GM19240 (cell line): ENCODE measurements around the gene MYO1E.

Source experiments
- DNase-seq: peaks from one replicate; pipeline ENCODE4 v3.0.0; 2011; ENCODE audit warnings: low spot score; ENCODE audit not compliant: insufficient read length

MYO1E gene

DNA sequence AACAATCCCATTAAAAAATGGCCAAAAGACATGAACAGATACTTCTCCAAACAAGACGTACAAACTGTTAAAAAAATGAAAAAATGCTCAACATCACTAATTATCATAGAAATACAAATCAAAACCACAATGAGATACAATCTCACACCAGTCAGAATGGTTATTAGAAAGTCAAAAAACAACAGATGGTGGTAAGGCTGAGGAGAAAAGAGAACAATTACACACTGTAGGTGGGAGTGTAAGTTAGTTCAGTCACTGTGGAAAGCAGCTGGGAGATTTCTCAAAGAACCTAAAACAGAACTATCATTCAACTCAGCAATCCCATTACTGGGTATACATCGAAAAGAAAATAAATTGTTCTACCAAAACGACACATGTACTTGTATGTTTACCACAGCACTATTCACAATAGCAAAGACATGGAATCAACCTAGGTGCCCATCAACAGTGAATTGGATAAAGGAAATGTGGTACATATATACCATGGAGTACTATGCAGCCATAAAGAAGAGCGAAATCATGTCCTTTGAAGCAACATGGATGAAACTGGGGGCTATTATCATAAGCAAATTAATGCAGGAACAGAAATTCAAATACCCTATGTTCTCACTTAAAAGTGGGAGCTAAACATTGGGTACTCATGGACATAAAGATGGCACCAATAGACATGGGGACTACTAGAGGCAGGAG is 51.5 kb downstream of the MYO1E start:
- DNase-seq, result no peak

- no peak for DNase-seq
Measured at GRCh38 chr15:59317211-59317610, 55.5 kb downstream of the MYO1E start.

DNA sequence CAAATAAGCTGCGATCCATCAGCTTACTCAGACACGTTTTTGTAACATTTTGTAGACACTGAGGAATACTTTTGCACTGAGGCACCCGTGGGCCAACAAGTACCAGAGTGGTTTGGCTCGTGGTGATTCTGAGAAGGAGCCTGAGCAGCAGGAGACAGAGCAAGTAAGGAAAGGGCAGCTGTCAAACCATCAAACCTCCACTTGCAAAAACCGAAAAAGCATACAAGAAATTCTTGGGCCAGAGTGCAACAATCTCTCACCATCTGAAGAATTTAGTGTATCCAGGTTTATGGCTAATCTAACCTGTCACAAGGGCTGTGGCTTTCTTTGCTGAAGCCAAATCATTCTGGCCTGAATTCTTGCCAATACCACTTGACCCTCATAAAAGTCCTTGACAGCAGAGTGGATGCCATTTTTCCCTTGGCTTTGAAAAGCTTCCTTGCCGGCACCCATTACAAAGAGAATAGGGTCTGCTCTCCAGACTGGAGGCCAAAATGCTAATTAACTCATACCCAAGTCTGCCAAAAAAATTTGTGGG is 56.7 kb downstream of the MYO1E start:
- DNase-seq, result no peak

GRCh38 chr15:59313641-59314332 is 58.9 kb downstream of the MYO1E start:
- peak; percentile 48 for DNase-seq

DNA sequence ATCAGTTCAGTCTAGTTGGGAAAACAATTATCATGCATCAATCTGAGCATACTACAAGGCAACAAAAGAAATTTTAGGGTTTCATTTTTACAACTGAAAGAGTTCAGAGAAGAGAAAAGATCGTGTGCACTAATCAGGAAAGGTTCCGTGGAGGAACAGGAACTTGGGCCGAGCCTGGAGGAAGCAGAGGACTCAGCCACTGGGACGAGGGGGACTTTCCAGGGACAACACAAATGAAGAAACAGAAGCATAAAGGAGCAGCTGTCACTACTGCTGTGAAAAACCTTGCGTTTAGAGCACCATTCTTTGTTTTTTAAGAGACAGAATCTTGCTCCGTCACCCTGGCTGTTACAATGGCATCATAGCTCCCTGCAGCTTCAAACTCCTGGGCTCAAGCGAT is 60.5 kb downstream of the MYO1E start:
- DNase-seq, result no peak

GRCh38 chr15:59311195-59311594 is 61.5 kb downstream of the MYO1E start:
- DNase-seq, result no peak

- DNase-seq, result no peak
Measured at GRCh38 chr15:59309405-59309804, 63.3 kb downstream of the MYO1E start.

DNA sequence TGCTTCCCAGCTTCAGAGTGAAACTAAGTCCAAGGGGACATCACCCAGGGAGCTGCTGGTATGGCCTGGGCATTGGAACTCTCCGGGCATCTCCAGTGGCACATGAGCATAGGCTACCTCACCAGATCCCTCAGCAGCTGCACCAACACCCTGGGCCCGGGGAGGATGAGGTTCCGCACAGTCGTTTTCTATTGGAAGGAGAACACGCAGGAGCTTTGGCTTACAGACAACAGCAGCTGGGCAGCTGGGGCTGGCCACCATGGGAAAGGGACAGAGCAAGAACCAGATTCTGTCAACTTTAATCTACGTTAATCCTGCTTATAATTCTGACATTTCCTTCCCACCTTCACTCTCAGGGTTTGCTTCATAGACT is 65.5 kb downstream of the MYO1E start:
- no peak for DNase-seq

DNA sequence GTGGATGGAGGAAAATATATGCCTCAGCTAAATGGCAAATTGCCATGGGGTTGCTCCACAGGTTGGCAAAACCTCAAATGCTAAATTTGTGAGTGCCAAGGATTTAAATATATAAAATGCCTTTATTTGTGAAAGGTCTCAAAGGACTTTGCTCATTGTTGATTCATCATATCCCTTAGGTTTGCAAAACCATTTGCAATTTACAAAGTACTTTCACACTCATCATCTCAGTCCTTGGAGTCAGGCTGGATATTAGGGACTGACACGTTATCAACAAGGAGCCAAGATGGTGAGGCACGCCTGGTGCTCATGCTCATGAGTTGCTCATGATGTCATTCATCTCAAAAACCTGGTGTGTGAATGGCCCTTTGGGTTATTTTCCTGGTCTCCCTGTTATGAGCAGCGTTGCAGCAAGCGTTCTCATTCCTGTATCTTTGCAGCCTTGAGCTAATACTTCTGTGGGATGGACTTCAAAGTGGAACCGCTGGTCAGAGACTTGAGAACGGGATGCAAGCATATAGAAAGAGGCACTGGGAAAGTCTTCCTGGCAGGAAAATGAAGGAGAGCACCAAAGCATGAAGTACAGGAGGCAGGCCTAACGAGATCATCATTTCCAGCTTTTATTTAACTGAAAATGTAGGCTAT is 66.0 kb downstream of the MYO1E start:
- no peak for DNase-seq

GRCh38 chr15:59304807-59305206 is 67.9 kb downstream of the MYO1E start:
- no peak for DNase-seq

- no peak for DNase-seq
Measured at GRCh38 chr15:59304034-59304795, 68.5 kb downstream of the MYO1E start.

GRCh38 chr15:59303633-59304032 is 69.0 kb downstream of the MYO1E start:
- DNase-seq, result no peak

- DNase-seq, result no peak
Measured at GRCh38 chr15:59303136-59303535, 69.5 kb downstream of the MYO1E start.

DNA sequence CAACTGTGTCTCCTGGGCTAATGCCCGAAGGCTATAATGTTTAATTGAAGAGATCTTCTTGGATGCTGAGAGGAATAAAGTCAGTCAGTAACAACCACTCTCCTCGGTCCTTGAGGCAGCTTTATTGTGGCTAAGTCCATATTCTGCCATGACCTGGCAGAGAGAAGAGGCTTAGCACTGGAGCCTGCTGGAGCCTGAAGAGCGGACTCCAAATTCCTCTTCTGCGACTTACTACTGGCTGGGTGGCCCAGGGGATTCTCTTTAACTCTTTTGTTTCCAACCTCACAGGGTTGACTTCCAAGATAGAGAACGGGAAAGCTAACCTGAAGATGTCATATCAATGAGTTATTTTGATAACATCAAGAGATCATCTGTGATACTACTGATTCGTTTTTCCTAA is 71.1 kb downstream of the MYO1E start:
- no peak for DNase-seq

GRCh38 chr15:59300618-59301139 is 72.0 kb downstream of the MYO1E start:
- DNase-seq, result no peak

GRCh38 chr15:59299929-59300617 is 72.6 kb downstream of the MYO1E start:
- DNase-seq, result peak; percentile 65

DNA sequence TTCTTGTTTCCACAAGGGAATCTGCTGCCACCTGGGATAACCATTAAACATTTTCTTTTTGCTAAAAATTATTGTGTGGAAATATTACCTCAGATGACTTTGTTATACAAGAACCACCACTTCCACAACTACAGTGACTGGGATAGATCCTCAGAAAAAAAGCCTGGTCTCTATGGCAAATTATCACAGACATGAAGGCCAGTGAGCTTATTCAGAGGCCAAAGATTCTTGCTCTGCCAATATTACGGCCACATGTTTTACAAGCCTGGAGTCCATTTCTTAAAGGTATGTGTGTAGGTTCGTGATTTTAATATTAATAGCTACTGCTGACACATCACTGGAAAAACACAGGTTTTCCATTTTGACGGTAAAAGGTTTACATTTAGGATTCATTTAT is 73.8 kb downstream of the MYO1E start:
- DNase-seq, result no peak

- no peak for DNase-seq
Measured at GRCh38 chr15:59298225-59298853, 74.3 kb downstream of the MYO1E start.

DNA sequence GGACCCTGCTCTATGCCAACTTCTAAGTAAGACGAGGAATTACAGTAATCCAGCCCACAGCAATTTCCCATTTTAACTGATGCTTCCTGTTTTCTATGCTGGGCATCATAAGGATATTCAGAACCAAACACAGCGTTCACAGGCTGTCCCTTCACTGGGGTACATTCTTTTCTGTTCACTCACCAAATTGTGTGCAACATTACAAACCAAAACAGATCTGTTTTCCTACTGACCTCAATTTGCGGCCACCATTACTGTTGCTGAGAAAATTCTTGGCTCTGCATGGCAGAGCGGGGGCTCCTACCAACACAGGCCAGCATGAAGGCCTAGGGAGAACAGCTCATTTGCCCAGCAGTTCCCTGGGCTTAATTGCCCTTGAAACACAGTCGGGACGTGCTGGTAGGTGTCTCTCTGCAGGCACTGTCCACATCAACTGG is 76.5 kb downstream of the MYO1E start:
- DNase-seq, result no peak

GRCh38 chr15:59295261-59296001 is 77.2 kb downstream of the MYO1E start:
- DNase-seq, result no peak
